HTERT RPE-1 (cell line): ENCODE data around the gene ATG16L1.

ENCODE experiments used
- in situ Hi-C: fragments of 300-500 bp; cut with MboI; formaldehyde crosslinking; loops from 4 replicates; pipeline ENCODE4 v1.14.3; 2020; ENCODE audit warnings: low sequenced_read_pairs

The ATG16L1 gene

DNA sequence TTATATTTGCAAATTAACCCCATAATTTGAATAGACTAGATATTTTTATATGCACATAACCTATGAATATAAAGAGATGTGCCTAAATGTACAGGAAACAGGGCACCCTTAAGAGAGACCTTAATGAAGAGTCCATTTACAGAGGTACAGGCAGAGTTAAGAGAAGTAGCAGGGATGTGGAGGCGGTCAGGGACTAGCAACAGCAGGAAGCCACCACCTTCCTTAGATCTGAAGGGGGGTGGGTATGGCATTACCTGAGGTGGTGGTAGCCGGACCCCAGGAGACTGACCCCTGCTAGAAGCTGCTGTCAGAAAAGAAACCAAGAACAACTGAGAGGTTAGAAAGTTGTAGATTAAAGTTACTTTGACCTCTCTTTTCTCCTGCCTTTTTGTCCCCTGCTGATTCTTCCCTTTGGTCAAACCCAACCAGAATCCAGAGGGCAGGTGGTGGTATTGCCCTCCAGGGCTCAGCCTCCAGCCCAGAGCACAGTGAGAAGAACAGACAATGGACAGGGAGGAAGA, 24.9 kb upstream of the ATG16L1 start:
- in situ Hi-C loops = no loop called here

DNA sequence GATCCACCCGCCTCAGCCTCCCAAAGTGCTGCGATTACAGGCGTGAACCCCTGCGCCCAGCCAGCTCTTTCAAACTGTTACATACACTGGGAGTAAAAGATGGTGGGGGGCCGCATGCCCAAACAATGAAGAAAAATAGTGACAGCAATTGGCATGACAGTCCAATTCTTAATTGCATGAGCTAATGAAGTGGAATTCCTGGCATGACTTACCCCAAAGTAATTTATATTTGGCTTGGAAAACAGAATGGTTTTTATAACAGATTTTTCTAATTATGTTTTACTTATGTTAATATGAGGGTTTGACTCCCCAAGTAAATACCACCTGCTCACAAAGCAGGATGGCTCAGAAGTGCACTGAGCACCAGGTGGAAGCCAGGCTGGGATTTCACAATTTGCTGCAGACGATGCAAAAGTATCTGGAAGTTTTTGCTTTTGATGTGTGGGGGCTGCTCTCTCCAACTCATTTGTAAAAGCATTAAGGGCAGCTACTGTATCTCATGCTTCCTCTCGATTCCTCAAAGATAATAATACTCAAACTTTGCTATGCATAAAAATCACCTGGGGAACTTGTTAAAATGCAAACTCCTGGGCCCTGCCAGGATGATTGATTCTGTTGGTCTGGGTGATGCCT, 24.0 kb upstream of the ATG16L1 start:
- in situ Hi-C loops = no loop called here

DNA sequence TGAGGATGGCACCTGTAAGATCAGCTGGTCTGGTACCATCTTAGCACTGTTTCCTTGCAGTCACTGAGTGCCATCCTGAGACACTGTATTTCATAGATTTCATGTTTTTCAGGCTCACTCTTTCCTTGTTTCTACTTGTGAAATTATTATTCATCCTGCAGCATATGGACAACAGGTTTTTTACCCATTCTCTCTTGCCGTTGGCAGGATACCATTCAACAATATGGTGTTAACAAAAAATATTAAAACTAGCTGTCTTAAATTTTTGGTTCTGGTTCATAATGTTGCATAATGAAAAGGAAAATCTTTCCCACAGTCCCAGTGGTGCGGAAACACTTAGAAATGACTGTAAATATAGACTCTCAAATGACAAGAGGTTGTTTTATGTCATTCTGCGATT, 23.1 kb upstream of the ATG16L1 start:
- in situ Hi-C loops = no loop called here

DNA sequence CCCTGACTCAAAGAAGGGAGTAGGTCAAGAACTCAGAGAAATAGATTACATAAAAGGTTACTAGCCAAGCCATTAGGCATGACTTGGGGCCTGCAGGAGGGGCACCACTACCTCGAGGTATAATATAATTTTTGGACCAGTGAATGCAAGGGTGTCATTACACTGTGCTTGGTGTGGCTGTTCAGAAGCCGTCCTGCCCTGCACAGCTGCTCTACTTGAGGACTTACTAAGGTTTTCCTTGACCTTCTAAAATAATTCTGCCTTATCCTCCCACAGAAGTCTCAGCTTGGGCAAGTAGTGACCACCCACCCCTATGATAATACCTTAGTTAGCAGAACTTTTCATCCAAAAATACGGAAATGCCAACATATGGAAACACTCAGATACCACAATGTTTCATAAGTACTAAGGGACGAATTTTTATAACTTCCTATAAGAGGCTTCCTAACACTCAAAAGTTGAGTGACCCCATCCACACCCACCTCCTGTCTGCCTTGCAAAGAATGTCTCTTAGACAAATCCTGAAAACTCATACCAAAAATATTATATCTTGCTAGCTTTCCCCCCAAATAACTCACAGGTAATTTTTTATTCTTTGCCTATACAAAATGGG, 17.7 kb upstream of the ATG16L1 start:
- in situ Hi-C loops = no loop called here

DNA sequence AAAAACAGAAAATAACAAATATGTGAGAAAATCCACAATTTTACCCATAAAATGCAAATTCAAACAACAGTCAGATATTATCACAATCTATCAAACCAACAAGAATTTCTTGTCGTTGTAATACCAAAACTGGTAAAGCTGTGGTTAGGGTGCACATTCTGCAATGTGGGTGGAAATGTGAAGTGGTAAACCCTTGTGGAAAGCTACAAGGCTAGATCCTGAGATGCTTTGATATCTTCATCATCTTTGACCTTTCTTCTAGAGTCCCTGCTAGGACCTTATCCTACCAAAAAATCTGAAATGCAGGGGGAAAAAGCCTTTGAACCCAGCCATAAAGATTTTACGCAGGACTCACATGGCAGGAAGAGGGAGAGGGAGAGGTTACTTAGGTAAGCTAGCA, 17.2 kb upstream of the ATG16L1 start:
- in situ Hi-C loops = no loop called here

DNA sequence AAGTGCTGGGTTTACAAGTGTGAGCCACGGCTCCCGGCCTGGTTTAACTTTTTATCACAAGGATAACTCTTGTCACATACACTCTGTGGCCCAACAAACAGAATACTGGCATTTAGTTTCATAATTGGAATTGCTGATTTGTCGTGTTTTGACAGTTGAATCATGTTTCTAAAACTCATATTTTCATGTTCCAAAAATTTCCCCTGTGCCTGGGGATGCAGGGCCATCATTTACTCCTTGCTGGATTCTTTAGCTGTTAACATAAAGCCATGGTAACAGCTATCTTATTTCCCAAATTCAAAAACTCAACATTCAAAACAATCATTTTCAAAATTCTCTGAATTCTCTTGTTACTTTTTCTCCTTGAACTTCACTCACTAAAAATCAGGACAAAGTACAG, 16.5 kb upstream of the ATG16L1 start:
- in situ Hi-C loops = no loop called here

DNA sequence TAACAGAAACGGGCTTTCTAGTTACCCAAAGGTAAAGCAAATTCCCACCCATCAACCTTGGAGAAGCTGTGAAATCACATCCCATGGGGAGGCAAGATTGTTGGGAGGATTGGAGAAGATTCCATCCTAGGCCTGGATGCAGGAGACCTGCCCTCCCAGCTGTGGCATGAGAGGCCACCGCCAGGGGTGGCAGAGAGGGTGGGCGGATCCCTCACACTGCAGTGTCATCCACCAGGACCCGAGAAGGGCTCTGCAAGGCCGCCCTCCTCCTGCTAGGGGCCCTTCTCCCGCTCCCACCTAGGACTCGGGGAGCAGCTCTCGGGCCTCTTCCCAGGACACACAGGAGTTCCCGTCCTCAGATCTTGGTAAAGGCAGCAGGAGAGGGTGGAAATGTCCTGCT, 15.5 kb upstream of the ATG16L1 start:
- in situ Hi-C loops = no loop called here

DNA sequence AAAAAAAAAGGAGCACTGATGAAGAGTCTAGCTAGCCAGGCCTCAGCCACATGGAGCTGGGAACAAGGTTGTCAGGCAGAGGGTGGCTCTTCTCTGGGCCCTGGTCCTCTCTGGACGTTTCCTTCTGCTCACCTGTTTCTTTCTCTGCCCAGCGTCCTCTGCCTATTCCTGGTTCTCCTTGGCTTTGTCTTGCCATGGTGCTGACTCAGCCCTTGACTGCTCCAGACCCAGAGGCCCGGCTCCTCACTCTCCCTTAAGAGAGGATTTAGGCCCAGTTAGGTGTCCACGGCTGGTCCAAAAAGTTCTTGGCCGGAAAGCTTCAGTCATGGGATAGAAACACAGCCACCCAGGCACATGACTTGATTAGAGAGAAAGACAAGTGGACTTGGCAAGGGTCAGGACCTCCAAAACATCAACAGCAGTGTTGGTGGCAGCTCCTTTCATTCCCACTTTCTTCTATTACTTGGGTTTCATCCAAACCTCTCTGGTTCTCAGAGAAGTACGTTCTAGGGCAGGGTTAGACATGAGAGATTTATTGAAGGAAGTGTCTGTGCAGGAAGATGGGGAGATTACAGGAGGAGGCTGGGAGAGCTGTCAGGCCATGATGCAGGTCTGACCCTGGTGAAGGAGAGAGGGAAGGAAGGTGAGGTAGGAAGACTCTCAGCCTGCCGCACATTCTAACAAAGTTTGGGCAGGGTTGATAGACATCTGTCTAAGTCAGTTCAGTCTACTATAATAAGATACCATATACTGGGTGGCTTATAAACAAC, 14.5 kb upstream of the ATG16L1 start:
- in situ Hi-C loops = no loop called here

DNA sequence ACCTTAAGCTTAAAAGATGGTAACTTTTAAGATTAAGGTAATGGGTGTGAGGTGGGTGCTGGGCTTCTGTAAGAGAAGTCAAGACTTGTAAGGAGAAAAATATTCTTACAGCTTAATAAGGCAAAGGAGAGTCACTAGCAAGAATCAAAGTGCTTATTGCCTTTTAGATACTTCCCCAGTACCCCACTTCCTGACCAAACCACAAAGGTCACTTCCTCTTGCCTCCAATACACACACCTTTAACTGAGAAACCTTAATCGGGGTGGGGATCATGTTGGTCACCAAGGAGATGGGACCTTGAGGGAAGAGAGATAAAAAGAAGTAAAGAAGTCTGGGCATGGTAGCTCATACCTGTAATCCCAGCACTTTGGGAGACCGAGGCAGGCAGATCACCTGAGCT, 10.6 kb upstream of the ATG16L1 start:
- in situ Hi-C loops = no loop called here

DNA sequence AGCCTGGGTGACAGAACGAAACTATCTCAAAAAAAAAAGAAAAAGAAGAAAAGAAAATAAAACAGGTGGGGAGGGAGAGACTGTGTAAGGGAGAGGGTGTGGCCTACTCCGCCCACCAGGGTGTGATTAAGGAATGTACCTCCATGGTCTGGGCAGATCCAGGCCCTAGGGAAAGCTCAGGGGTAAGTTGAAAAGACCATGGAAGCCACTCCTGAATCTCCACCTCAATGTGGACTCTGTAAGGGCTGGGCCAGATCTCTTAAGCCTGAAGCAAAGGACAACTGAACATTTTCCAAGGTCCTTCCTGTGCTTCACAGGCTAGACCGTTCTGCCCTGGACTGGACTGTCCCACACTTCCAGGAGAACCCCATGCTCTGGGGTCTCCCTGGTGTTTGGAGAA, 9.7 kb upstream of the ATG16L1 start:
- in situ Hi-C loops = no loop called here

DNA sequence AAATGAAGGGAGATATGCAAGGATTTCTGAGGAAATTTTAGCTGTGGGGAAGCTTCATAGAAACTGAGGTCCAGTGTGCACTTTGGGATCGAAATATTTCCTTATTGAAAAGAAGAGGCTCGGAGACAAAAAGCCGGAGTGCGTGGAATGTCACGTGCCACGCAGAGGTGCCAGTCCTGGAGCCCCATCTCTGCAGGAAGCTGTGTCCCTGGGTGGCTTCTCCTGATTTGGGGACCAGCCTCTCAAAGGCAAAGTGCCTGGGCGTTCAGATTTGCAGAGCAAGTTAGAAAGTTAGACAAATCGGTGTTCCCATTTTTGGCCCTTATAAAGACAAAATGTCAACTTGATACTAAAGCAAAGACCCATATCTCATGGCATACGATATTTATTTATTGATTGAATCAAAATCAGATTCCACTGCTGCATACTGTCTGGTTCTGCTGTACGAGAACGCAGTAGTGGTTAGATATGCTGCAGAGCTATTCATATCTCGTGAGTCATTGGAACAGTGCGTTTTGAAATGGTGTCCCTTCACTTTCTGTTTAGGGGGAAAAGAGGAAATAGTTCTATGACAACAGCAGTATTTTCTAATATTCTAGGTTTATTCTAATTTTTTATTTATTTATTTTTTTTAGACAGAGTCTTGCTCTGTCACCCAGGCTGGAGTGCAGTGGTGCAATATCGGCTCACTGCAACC, 9.1 kb upstream of the ATG16L1 start:
- in situ Hi-C loops = no loop called here

DNA sequence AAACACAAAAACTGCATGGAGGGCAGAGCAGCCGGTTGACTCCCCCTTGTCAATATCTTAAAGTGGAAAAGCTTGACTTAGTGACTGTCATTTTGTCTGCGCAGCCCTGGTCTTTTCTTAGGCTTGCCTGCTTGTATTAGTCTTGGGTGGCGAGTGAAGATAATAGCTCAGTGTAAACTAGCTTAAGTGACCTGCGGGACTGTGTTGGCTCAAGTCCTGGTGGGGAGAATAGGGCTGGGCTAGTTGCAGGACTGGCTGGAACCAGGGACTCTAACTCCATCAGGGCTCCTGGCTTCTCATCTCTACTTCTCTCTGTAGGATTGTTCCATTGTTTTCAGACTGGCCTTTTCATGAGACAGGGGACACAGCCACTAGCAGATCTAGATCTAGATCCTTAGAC, 8.1 kb upstream of the ATG16L1 start:
- in situ Hi-C loops = no loop called here

DNA sequence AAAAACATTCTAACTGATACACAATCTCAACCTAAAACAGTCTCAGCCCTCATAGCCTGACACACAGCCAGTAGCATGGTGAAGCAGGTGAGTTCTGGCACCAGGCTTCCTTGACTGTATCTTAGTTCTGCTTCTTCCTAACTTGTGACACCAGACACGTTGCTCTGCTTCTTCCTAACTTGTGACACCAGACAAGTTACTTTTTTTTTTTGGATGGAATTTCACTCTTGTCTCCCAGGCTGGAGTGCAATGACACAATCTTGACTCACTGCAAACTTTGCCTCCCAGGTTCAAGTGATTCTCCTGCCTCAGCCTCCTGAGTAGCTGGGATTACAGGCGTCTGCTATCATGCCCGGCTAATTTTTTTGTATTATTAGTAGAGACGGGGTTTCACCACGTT, 6.7 kb upstream of the ATG16L1 start:
- in situ Hi-C loops = no loop called here

DNA sequence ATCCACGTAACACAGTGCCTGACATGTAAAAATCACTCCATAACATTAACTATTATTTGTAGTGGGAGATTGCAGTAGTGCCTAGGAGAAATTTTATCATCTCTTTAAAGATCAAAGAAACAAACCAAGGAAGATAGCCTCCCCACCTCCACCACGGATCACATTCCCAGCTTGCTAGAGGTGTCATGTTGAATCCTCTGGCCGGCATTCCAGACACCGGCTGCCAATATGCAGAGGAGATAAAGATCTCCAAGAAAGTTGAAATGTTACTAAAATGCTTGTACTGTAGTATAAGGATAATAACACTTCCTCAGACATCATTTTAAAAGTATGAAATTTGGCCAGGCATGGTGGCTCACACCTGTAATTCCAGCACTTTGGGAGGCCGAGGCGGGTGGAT, 6.1 kb upstream of the ATG16L1 start:
- in situ Hi-C loops = no loop called here

DNA sequence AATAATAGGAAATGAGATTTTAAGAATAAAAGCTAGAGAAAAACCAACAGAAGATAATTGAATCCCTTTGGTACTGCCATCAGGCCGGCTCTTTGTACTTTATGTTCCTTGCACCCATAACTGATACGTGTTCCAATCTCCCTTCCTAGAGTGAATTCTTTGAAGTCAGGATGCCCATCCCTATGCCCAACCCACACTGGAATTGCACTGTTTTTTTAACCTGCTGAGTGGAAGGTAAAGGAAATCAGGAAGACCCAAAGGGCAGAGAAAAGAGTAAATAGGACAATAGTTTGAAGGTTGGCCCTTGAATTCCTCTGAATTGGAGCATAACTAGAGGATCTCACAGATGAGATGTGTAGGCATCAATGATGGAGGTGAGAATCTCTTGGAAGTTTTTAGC, 4.4 kb upstream of the ATG16L1 start:
- in situ Hi-C loops = no loop called here

DNA sequence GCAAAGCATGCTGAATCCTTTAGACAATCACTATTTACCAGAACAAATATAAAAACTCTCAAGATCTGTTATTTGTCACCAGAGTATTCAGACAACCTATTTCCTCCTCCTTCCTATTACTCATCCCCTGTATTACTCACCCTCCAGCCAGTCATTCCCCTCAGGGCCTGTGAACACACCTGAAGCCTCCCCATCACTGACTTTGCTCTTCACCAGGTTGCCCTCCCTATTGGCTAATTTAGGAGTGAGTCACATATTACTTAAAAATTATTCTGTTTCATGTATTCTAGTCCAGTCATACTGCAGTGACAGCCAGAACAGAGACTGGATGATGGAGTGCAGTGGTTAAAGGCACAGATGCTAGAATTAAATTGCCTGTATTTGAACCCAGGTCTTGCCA, 3.7 kb upstream of the ATG16L1 start:
- in situ Hi-C loops = no loop called here

DNA sequence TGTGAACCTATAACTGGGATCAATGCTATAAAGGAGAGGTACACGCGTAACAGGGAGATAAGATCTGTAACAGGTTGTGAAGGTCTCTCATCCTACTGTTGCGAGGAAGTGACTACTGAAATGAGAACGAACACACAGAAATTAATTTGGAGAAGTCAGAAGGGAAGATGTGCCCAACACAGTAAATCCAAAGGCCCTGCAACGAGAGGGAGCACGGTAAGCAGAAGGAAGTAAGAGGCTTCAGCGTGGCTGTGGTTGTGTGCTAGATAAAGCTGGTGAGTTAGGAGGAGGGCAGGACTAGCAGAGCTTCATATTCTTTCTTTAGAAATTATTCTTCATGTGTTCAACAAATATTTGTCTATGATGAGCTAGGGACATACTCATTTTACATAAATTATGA, 2.5 kb upstream of the ATG16L1 start:
- in situ Hi-C loops = no loop called here

DNA sequence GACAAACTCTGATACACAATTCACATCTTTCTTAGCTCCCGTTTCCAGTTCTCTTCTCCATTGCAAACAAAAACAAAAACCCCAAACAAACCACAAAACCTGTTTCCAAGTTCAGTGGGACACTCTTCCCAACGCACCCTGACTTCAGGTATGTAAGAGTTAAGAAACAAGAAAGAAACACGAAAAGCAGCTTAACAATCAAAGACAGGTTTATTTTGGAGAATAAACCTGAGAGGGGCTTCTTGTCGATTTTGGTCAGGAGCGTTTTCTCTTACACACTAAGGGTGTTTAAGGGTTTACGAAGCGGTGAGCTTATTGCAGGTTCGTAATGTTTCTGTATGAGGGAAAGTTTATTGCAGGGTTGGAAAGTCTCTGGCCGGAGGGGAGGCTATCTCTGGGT, 905 bp upstream of the ATG16L1 start:
- in situ Hi-C loops = no loop called here

DNA sequence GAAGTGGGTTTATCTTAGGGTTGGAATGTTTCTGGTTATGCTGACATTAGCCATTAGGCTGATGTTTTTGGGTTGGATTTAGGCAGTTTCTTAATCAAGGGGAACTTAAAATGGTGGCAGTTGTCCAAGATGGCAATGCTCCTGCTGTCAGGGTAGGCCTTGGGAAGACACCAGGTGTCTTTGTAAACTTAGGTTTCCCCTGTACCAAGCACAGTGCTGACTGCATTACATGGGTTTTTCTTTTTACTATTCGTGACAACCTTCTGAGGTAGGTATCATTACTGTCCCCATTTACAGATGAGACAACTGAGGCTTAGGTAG, 528 bp upstream of the ATG16L1 start:
- in situ Hi-C loops = no loop called here

DNA sequence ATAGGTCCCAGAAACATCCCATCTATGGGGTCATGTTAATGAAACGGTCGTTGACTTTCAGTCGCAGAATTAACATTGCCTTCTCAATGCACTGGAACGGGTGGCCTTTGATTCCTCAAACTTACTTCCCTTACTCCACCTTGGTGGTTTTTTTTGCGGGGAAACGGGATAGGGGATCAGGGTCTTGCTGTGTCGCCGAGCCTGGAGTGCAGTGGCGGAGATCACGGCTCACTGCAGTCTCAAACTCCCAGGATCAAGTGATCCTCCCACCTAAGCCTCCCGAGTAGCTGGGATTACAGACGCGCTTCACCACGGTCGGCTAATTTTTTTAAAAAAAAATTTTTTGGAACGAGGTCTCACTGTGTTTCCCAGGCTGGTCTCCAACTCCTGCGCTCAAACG, 754 bp downstream of the ATG16L1 start:
- in situ Hi-C loops = no loop called here

DNA sequence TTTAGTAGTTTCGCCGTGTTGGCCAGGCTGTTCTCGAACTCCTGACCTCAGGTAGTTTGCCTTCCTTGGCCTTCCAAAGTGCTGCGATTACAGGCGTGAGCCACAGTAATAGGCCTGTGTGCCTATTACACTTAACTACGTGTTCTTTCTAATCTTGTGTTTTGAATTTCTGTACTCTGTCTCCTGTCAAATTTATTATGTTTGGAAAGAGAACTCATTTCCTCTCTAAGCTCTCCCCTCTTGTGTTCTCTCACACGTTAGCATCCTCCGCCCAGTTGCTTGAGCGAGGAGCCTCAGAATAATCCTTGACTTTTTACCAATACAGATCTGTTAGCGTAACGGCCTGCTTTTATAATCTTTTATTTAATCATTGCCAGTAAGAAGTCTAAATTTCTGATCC, 3.7 kb downstream of the ATG16L1 start:
- in situ Hi-C loops = no loop called here

DNA sequence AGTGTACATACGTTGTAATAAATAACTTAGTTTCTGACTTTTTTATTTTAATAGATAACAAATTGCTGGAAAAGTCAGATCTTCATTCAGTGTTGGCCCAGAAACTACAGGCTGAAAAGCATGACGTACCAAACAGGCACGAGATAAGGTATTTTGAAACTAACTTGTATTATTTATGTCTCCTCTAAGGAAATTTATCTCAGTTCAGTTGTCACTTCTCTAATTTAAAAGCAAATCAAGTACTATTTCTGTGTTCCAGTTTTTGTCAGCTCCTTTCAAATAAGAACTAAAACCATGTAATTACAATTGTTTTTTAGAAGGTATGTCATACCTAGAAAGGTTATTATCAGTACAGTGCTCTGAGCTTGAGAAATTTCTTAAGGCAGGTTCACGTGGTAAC, 4.6 kb downstream of the ATG16L1 start:
- in situ Hi-C loops = no loop called here
